ENCODE data around the gene GSTO2.

The GSTO2 gene

GRCh38 chr10:104291439-104291951, 22.5 kb downstream of the GSTO2 start:
- TF ChIP-seq CTCF (IDR thresholded peaks at IDR 0.05; ENCODE audit: low read depth, low read length, missing control alignments) = peak; percentile 100
- Histone ChIP-seq H3K36me3 (replicated peaks) (no peaks in the 10 kb centered on the region), H3K27me3 (replicated peaks) (no peaks in the 10 kb centered on the region), H3K27ac (peak overlapping the region; percentile 75), H3K4me3 (ENCODE audit: low read depth, low read length) (no peak overlapping the region)
- in situ Hi-C loops (cut with HindIII; ENCODE audit: low pct_ligation_motif_present, low sequenced_read_pairs) = no loop called here
- DNase-seq = peak; percentile 85

- Histone ChIP-seq H3K4me3 (ENCODE audit: low read depth, low read length) (no peak overlapping the region), H3K27me3 (replicated peaks) (no peaks in the 10 kb centered on the region), H3K36me3 (replicated peaks) (no peaks in the 10 kb centered on the region), H3K27ac (peak overlapping the region; percentile 75)
- DNase-seq = peak; percentile 81
- in situ Hi-C loops (cut with HindIII; ENCODE audit: low pct_ligation_motif_present, low sequenced_read_pairs) = no loop called here
- no peak for TF ChIP-seq CTCF (IDR thresholded peaks at IDR 0.05; ENCODE audit: low read depth, low read length, missing control alignments)
Observed at GRCh38 chr10:104293011-104293410, 24.0 kb downstream of the GSTO2 start.

- DNase-seq = no peak
- in situ Hi-C loops (cut with HindIII; ENCODE audit: low pct_ligation_motif_present, low sequenced_read_pairs) = no loop called here
- no peaks in the 10 kb centered on the region for H3K36me3 ChIP-seq (replicated peaks)
Observed at GRCh38 chr10:104293781-104294321, 24.9 kb downstream of the GSTO2 start.

GRCh38 chr10:104296687-104297436, 27.9 kb downstream of the GSTO2 start:
- in situ Hi-C loops (cut with HindIII; ENCODE audit: low pct_ligation_motif_present, low sequenced_read_pairs) = no loop called here
- H3K27me3 ChIP-seq (replicated peaks) = no peaks in the 10 kb centered on the region
- no peak for DNase-seq
- H3K4me3 ChIP-seq (ENCODE audit: low read depth, low read length) = no peak overlapping the region
- no peak for TF ChIP-seq CTCF (IDR thresholded peaks at IDR 0.05; ENCODE audit: low read depth, low read length, missing control alignments)
- peak overlapping the region; percentile 100 for H3K27ac ChIP-seq
- no peaks in the 10 kb centered on the region for H3K36me3 ChIP-seq (replicated peaks)

More at GRCh38 chr10:104293781-104294321, 24.9 kb downstream of the GSTO2 start:
- no peaks in the 10 kb centered on the region for H3K27me3 ChIP-seq (replicated peaks)
- no peak for TF ChIP-seq CTCF (IDR thresholded peaks at IDR 0.05; ENCODE audit: low read depth, low read length, missing control alignments)
- no peak overlapping the region for H3K4me3 ChIP-seq (ENCODE audit: low read depth, low read length)
- peak overlapping the region; percentile 75 for H3K27ac ChIP-seq

GRCh38 chr10:104297697-104298660, 29.0 kb downstream of the GSTO2 start:
- peak; percentile 84 for DNase-seq
- Histone ChIP-seq H3K27ac (peak overlapping the region; percentile 100), H3K4me3 (ENCODE audit: low read depth, low read length) (no peak overlapping the region), H3K36me3 (replicated peaks) (no peaks in the 10 kb centered on the region), H3K27me3 (replicated peaks) (no peaks in the 10 kb centered on the region)
- peak; percentile 93 for TF ChIP-seq CTCF (IDR thresholded peaks at IDR 0.05; ENCODE audit: low read depth, low read length, missing control alignments)
- in situ Hi-C loops (cut with HindIII; ENCODE audit: low pct_ligation_motif_present, low sequenced_read_pairs) = no loop called here
